ENCODE data around the gene STAP1.

STAP1 gene

DNA sequence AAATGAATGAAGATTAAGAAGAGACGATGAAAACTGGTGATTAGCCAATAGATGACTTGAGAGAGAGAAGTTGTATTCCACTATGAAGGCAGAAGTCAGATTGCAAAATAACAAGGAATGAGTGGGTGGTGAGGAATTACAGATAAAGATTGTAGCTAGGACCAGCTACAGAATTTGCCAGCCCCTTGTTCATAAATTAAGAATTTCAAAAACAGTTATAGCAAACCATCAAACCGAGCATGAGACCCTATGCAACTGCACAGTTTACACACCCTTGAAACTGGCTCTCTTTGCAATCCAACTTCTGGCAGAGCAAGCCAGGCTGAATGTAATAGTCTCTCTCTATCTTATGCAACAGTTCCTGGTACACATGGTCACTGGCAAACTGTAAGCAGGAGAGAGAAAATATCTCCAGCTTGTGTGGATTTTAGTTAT lies 35.2 kb downstream of the STAP1 start:
- no peak overlapping the region for H3K27ac ChIP-seq
- TF ChIP-seq, protein P1, sequence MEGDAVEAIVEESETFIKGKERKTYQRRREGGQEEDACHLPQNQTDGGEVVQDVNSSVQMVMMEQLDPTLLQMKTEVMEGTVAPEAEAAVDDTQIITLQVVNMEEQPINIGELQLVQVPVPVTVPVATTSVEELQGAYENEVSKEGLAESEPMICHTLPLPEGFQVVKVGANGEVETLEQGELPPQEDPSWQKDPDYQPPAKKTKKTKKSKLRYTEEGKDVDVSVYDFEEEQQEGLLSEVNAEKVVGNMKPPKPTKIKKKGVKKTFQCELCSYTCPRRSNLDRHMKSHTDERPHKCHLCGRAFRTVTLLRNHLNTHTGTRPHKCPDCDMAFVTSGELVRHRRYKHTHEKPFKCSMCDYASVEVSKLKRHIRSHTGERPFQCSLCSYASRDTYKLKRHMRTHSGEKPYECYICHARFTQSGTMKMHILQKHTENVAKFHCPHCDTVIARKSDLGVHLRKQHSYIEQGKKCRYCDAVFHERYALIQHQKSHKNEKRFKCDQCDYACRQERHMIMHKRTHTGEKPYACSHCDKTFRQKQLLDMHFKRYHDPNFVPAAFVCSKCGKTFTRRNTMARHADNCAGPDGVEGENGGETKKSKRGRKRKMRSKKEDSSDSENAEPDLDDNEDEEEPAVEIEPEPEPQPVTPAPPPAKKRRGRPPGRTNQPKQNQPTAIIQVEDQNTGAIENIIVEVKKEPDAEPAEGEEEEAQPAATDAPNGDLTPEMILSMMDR (conservative IDR thresholded peaks at IDR 0.05) = no peak

DNA sequence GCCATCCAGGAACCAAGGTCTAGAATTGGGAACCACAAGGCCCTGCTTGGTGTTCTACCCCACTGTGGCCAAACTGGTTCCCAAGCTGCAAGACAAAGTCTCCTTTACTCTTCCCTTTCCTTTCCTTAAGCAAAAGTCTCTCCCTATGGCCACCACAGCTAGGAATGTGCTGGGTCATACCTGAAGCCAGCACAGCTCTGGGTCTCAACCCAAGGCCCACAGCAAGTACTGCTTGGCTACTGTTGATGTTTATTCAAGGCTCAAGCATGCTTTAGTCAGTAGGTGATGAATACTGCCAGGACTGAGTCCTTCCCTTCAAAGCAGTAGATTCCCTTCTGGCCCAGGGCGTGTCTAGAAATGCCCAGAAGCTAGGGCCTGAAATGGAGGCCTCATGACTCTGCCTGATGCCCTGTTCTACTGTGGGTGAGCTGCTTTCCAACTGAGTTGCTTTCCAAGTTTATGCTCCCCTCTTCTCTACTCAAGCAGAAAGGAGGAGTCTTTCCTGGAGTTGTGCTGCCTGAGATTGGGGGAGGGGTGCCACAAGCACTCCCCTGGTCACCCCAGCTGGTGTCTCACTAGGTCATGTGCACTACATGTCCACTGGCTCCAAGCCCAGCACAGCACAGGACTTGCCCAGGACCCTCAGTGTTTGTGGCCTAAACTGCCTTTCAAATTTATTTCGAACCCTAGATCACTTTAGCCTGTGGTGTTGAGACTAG lies 44.9 kb downstream of the STAP1 start:
- no peak overlapping the region for H3K27ac ChIP-seq
- TF ChIP-seq, protein P1 (conservative IDR thresholded peaks at IDR 0.05) = no peak

DNA sequence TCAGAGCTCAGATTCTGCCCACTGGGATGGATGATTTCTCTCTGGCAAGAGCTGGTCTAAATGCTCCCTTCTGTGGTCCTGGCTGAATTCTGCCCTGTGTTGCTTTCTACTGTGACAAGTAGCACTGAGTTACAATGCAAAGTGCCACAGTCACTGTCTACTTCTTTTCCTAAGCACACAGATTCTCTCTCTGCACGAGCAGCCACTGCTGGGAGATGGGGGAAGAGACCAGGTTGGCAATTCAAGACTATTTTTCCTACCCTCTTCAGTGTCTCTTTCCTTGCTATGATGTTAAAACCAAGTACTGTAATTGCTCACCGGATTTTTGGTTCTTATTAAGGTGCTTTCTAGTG lies 45.5 kb downstream of the STAP1 start:
- TF ChIP-seq, protein P1 (conservative IDR thresholded peaks at IDR 0.05) = no peak
- no peak overlapping the region for H3K27ac ChIP-seq

DNA sequence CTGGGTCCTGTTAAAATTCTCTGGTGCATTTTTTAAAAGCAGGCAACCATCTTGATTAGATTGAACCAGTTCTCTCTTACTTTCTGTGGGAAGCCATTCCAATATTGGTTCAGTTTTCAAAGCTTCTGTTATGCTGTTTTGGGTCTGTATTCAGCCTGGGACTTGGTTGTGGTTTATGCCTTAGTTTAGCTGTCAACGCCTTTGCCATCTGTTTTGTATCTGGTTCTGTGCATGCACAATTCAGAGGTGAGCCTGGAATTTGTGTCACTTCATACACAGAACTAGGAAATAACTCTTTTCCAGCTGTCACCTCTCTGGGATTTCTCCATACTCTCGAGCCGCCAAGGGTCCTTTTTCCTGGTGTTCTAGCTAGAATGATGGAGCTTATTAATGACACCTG lies 46.2 kb downstream of the STAP1 start:
- TF ChIP-seq, protein P1 (conservative IDR thresholded peaks at IDR 0.05) = no peak
- H3K27ac ChIP-seq = no peak overlapping the region

DNA sequence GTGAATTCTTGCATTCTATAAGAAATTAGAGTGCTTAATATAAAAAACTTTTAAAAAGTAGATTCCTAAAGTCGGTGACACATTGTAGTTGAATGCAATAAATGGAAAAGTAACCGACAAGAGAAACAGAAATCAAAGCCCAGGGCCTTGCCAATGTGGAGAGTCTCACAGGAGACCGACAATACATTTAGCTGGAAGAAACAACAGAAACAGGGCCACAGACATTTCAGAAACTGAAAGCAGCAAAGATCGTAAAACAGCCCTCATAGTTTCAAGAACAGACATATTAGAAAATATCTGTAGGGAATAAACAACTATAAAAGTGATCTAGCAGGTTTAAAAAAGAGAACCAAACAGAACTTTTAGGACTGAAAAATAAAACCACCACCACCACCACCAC lies 49.5 kb downstream of the STAP1 start:
- H3K27ac ChIP-seq = no peak overlapping the region
- TF ChIP-seq, protein P1 (conservative IDR thresholded peaks at IDR 0.05) = no peak

DNA sequence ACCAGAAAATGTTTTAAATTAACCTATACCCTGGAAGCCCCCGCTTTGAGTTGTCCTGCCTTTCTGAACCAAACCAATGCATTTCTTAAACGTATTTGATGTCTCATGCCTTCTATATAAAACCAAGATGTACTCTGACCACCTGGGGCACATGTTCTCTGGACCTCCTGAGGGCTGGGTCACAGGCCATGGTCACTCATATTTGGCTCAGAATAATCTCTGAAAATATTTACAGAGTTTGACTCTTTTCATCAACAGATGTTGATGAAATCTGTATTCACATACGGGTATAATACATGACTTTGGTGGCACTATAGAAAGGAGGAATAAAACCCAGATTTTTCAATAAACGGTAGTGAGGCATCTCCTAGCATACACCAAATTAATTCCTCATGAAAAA lies 55.7 kb downstream of the STAP1 start:
- TF ChIP-seq, protein P1 (conservative IDR thresholded peaks at IDR 0.05) = no peak
- no peak overlapping the region for H3K27ac ChIP-seq

DNA sequence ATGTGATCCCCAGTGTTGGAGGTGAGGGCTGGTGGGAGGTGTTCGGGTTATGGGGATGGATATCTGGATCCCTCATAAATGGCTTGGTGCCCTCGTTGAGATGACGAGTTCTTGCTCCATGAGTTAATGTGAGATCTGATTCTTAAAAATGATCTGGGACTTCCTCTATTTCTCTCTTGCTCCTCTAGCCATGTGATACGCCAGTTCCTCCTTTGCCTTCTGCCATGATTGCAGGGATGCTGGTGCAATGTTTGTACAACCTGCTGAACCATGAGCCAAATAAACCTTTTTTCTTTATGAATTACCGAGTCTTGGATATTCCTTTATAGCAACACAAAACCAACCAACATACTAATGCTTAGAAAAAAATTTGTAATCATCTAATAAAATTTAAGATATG lies 56.6 kb downstream of the STAP1 start:
- TF ChIP-seq, protein P1 (conservative IDR thresholded peaks at IDR 0.05) = no peak
- H3K27ac ChIP-seq = no peak overlapping the region

All from VCaP (cell line).